Right cardiac atrium (tissue), 5 donors: ENCODE data around the gene ADAMTSL3. TPM values are rescaled to one million over a fixed set of nuclear protein-coding genes. Genes with fewer than 3 reads are reported as not detected.

Experiments
- ATAC-seq, 2 donors: fragments of 200-7000 bp; cut with Tn5 transposase; one replicate each; pipeline versions ENCODE4 v1.8.0 to v1.9.1; 2020; ENCODE audit warnings: moderate library complexity in 2 of 2, mild to moderate bottlenecking in 1 of 2
- DNase-seq, 3 donors: peaks; one replicate each; pipeline ENCODE4 v3.0.0-alpha.2; 2020
- H3K27ac ChIP-seq: one replicate; pipeline ENCODE4 v1.5.1; 2013; ENCODE audit warnings: mild to moderate bottlenecking, low read length, control low read depth, moderate library complexity
- H3K27me3 ChIP-seq: one replicate; pipeline ENCODE4 v1.6.1; 2013; ENCODE audit not compliant: control insufficient read depth, insufficient read depth
- H3K4me1 ChIP-seq: one replicate; pipeline ENCODE4 v1.6.1; 2013; ENCODE audit warnings: low read length; ENCODE audit not compliant: control insufficient read depth, insufficient read depth
- H3K4me3 ChIP-seq: one replicate; pipeline ENCODE4 v1.5.1; 2013; ENCODE audit warnings: low read length, control low read depth
- H3K9me3 ChIP-seq: one replicate; pipeline ENCODE4 v1.6.1; 2013; ENCODE audit warnings: low read length; ENCODE audit not compliant: control insufficient read depth
- WGBS: extraction: QIAGEN DNeasy Blood & Tissue Kit; methylation state at CpG from one replicate; pipeline ENCODE4 v1.1.7; 2013; 5-methylcytosine and 5-hydroxymethylcytosine counted together
- intact Hi-C, 4 donors: fragments of 100-400 bp; cut with DNase I; formaldehyde crosslinking; loops; one replicate each; pipeline versions ENCODE4 v1.11.0 to v1.14.0; 2022 to 2023
- polyA plus RNA-seq: library from polyadenylated mRNA; stranded (reverse); fragments of 200-250 nt; gene quantifications from one replicate; pipeline ENCODE4 v1.2.3, GENCODE V29; 2013
- total RNA-seq, 4 donors: library from RNA; stranded (reverse); fragmentation: NEBNext Ultra II Directional; extraction: Animal tissue kit (Norgen Biotek cat#: 25700); gene quantifications; one replicate each; pipeline ENCODE4 v1.2.1, GENCODE V29; 2021
- donor health status: healthy with polysubstance abuse.
- donor health status: DM: no; HTN: yes; CAD: no.
- donor health status: DM: no; HTN: no; CAD: no.
- donor health status: DM: no; HTN: yes; CAD: no; lungs with severe emphysema.
- donor health status: DM: yes; HTN: yes; CAD: no.

Gene ADAMTSL3
- total and polyA plus RNA-seq, 5 donors, result 4.7 to 50.2 (median 46.9) TPM

- intact Hi-C loops, result no loop called here
- Histone ChIP-seq H3K9me3 (no peaks in the 10 kb centered on the region), H3K4me1 (peaks cover 4% of the 10 kb centered on the region), H3K27me3 (no peaks in the 10 kb centered on the region), H3K27ac (no peak overlapping the region), H3K4me3 (no peak overlapping the region)
- no peak for DNase-seq
- ATAC-seq, result no peak
- 87% methylated on average over 4 of the region's 4 CpGs for WGBS
These were observed 179.6 kb downstream of the ADAMTSL3 start for GRCh38 chr15:83833569-83833968.

- Histone ChIP-seq H3K9me3 (no peaks in the 10 kb centered on the region), H3K27ac (no peak overlapping the region), H3K27me3 (no peaks in the 10 kb centered on the region), H3K4me3 (no peak overlapping the region), H3K4me1 (peaks cover 2% of the 10 kb centered on the region)
- DNase-seq (no peak), ATAC-seq (no peak)
- intact Hi-C loops, result no loop called here
- 87% methylated on average over 1 of the region's 1 CpG for WGBS
These were observed 181.6 kb downstream of the ADAMTSL3 start for GRCh38 chr15:83835479-83835878.

GRCh38 chr15:83837945-83838571, 184.1 kb downstream of the ADAMTSL3 start:
- H3K4me1 ChIP-seq, result no peaks in the 10 kb centered on the region
- H3K27me3 ChIP-seq, result no peaks in the 10 kb centered on the region
- H3K4me3 ChIP-seq, result no peak overlapping the region
- intact Hi-C loops, result no loop called here
- 30% methylated on average over 8 of the region's 8 CpGs for WGBS
- H3K9me3 ChIP-seq, result no peaks in the 10 kb centered on the region
- DNase-seq, result peak; percentile 56 to 74 (median 73)
- no peak overlapping the region for H3K27ac ChIP-seq
- peak; percentile 50 to 73 for ATAC-seq

GRCh38 chr15:83838763-83839162, 184.8 kb downstream of the ADAMTSL3 start:
- no peak overlapping the region for H3K4me3 ChIP-seq
- no peak for ATAC-seq
- intact Hi-C loops, result no loop called here
- no peak for DNase-seq
- H3K27ac ChIP-seq, result no peak overlapping the region
- H3K9me3 ChIP-seq, result no peaks in the 10 kb centered on the region
- no peaks in the 10 kb centered on the region for H3K27me3 ChIP-seq
- 91% methylated on average over 2 of the region's 2 CpGs for WGBS
- peaks cover 5% of the 10 kb centered on the region for H3K4me1 ChIP-seq

- H3K27ac ChIP-seq, result no peak overlapping the region
- H3K4me1 ChIP-seq, result peaks cover 12% of the 10 kb centered on the region
- WGBS, result 85% methylated on average over 6 of the region's 6 CpGs
- DNase-seq, result no peak
- ATAC-seq, result no peak
- intact Hi-C loops, result loop anchor here in 1 of 4 donors (5.0 kb wide), 1 partner anchor 190 kb away; the partner anchor contains the start of gene ADAMTSL3
- H3K27me3 ChIP-seq, result no peaks in the 10 kb centered on the region
- no peaks in the 10 kb centered on the region for H3K9me3 ChIP-seq
- no peak overlapping the region for H3K4me3 ChIP-seq
These were observed 188.4 kb downstream of the ADAMTSL3 start for GRCh38 chr15:83842281-83842680.

- H3K27me3 ChIP-seq, result no peaks in the 10 kb centered on the region
- intact Hi-C loops, result loop anchor here in 1 of 4 donors (5.0 kb wide), 1 partner anchor 191 kb away; the partner anchor contains the start of gene ADAMTSL3
- peak; percentile 58 to 77 (median 69) for DNase-seq
- ATAC-seq, result peak; percentile 74 to 77
- H3K9me3 ChIP-seq, result no peaks in the 10 kb centered on the region
- peak overlapping the region; percentile 20 for H3K27ac ChIP-seq
- peaks cover 12% of the 10 kb centered on the region for H3K4me1 ChIP-seq
- no peak overlapping the region for H3K4me3 ChIP-seq
- 23% methylated on average over 3 of the region's 3 CpGs for WGBS
These were observed 189.5 kb downstream of the ADAMTSL3 start for GRCh38 chr15:83843471-83843871.

GRCh38 chr15:83844742-83845141, 190.8 kb downstream of the ADAMTSL3 start:
- Histone ChIP-seq H3K4me1 (peaks cover 12% of the 10 kb centered on the region), H3K9me3 (no peaks in the 10 kb centered on the region), H3K27me3 (no peaks in the 10 kb centered on the region), H3K27ac (peak overlapping the region; percentile 51), H3K4me3 (no peak overlapping the region)
- DNase-seq (no peak), ATAC-seq (peak in 1 of 2 donors; percentile 23)
- WGBS, result 94% methylated on average over 7 of the region's 7 CpGs
- intact Hi-C loops, result loop anchor here in 1 of 4 donors (5.0 kb wide), 1 partner anchor 192 kb away; the partner anchor contains the start of gene ADAMTSL3

- H3K27ac ChIP-seq, result no peak overlapping the region
- ATAC-seq (peak; percentile 58 to 72), DNase-seq (no peak)
- intact Hi-C loops, result no loop called here
- H3K4me1 ChIP-seq, result peaks cover 12% of the 10 kb centered on the region
- H3K4me3 ChIP-seq, result no peak overlapping the region
- no peaks in the 10 kb centered on the region for H3K9me3 ChIP-seq
- WGBS, result 43% methylated on average over 2 of the region's 2 CpGs
- no peaks in the 10 kb centered on the region for H3K27me3 ChIP-seq
These were observed 191.3 kb downstream of the ADAMTSL3 start for GRCh38 chr15:83845230-83845629.

GRCh38 chr15:83846847-83847246, 192.9 kb downstream of the ADAMTSL3 start:
- H3K27ac ChIP-seq, result peak overlapping the region; percentile 37
- H3K4me3 ChIP-seq, result no peak overlapping the region
- H3K27me3 ChIP-seq, result no peaks in the 10 kb centered on the region
- peaks cover 15% of the 10 kb centered on the region for H3K4me1 ChIP-seq
- H3K9me3 ChIP-seq, result no peaks in the 10 kb centered on the region
- no peak for ATAC-seq
- no peak for DNase-seq
- intact Hi-C loops, result no loop called here
- WGBS, result 62% methylated on average over 3 of the region's 3 CpGs

- Histone ChIP-seq H3K9me3 (no peaks in the 10 kb centered on the region), H3K27ac (peak overlapping the region; percentile 6), H3K4me1 (peaks cover 11% of the 10 kb centered on the region), H3K27me3 (no peaks in the 10 kb centered on the region), H3K4me3 (no peak overlapping the region)
- ATAC-seq (peak; percentile 45 to 52), DNase-seq (no peak)
- intact Hi-C loops, result no loop called here
- 57% methylated on average over 2 of the region's 2 CpGs for WGBS
These were observed 194.6 kb downstream of the ADAMTSL3 start for GRCh38 chr15:83848315-83849050.

- no peaks in the 10 kb centered on the region for H3K27me3 ChIP-seq
- no peak for ATAC-seq
These were observed 196.1 kb downstream of the ADAMTSL3 start for GRCh38 chr15:83850015-83850414.

More at GRCh38 chr15:83850015-83850414, 196.1 kb downstream of the ADAMTSL3 start:
- Histone ChIP-seq H3K4me1 (peaks cover 6% of the 10 kb centered on the region), H3K9me3 (no peaks in the 10 kb centered on the region), H3K27ac (no peak overlapping the region), H3K4me3 (no peak overlapping the region)
- intact Hi-C loops, result no loop called here
- DNase-seq, result no peak
- WGBS, result 44% methylated on average over 5 of the region's 5 CpGs
